D721Med (cell line): ENCODE measurements around the gene LTB4R.

ENCODE experiments used
- DNase-seq: peaks from one replicate; pipeline ENCODE4 v3.0.0; 2011; ENCODE audit warnings: low spot score; ENCODE audit not compliant: insufficient read length
- FAIRE-seq: peaks from 2 replicates; lab custom pipeline; 2011; peaks lifted over from hg19 to GRCh38; lab: Jason Lieb, UNC
- TF ChIP-seq, protein P1 (sequence below): IDR thresholded peaks from 2 replicates; pipeline ENCODE4 v1.5.1; 2012; ENCODE audit warnings: mild to moderate bottlenecking, control low read depth; ENCODE audit not compliant: insufficient read depth; ENCODE audit errors: missing control alignments

LTB4R gene

DNA sequence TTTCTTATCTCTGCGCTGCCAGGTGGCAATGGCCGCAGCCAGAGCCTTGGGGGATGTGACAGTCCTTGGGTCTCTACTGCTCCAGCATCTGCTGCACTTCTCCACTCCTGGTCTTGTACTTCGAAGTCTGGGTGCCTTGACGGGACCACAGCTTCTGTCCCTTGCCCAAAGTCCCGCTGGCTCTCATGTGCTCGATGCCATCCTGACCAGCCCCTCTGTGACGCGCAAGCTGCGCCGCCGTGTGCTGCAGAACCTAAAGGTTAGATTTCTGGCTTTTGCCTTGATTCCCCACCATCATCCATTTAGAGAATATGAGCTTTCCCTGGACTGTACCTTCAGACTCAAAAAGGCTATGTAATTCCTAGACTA is 7.3 kb upstream of the LTB4R start:
- FAIRE-seq (no peak), DNase-seq (no peak)
- TF ChIP-seq, protein P1, sequence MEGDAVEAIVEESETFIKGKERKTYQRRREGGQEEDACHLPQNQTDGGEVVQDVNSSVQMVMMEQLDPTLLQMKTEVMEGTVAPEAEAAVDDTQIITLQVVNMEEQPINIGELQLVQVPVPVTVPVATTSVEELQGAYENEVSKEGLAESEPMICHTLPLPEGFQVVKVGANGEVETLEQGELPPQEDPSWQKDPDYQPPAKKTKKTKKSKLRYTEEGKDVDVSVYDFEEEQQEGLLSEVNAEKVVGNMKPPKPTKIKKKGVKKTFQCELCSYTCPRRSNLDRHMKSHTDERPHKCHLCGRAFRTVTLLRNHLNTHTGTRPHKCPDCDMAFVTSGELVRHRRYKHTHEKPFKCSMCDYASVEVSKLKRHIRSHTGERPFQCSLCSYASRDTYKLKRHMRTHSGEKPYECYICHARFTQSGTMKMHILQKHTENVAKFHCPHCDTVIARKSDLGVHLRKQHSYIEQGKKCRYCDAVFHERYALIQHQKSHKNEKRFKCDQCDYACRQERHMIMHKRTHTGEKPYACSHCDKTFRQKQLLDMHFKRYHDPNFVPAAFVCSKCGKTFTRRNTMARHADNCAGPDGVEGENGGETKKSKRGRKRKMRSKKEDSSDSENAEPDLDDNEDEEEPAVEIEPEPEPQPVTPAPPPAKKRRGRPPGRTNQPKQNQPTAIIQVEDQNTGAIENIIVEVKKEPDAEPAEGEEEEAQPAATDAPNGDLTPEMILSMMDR: no peak

DNA sequence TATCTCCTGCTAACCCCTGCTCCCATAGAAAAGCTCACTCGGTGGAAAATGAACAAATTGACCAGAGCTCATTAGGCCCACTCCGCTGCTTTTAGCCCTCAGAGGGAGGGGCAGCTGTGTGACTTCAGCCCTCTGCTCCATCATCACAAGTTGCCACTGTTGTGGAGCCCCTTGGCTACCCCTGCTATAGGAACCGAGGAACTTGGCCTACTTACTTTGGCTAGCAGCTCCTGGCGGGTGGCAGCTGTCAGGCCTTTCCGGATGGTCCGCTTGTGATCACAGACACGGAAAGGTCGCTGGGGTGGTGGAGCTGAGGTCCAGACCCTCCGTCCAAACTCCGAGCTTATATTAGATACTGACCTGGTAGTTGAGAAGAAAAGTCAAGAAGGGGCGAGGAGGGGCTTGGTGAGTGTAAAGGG is 4.1 kb upstream of the LTB4R start:
- FAIRE-seq: no peak
- TF ChIP-seq, protein P1: no peak

DNA sequence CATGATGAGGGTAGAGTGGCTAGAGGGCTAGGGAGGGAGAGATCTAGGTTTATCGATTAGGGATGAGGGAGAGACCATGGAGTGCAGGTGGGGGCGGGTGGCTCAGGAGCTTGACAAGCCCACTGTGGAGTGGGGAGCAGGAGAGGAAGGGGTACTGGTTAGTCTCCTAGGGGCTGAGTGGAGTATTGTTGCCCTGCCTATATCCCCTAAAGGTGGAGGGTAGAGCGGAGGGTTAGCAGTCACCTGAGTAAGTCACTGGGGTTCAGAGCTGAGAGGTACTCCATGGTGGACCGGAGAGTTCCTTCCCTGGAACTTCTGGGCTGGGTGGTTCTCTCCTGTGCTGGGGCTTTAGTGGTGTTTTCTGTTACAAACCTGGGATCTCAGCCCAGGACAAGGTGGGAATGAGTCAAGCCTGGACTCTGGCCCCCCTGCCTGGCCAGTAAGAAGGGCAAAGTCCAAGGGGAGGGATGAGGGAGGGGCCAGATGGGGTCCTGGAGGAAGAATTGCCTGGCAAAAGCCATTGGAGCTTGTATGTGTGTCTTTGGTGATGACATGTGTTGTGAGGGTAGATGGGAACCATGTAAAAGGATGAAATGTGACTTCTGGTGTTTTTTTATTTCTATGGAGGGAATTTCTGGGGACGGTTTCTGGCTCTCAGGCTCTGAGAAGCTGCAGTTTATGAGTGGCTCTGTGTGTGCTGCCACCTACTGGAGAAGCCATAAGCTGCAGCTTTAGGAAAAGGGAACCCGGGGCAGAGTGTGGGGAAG is 3.5 kb upstream of the LTB4R start, which contains the start of gene CIDEB:
Gene CIDEB, minus strand, starts transcription at position 403 of the 767 bp plus-strand sequence. Its CDS starts 119 bp downstream, at position 284.
- DNase-seq (peak; percentile 69), FAIRE-seq (no peak)
- TF ChIP-seq, protein P1: peak; percentile 80

More for the DNA sequence above, 4.1 kb upstream of the LTB4R start:
- DNase-seq: no peak

DNA sequence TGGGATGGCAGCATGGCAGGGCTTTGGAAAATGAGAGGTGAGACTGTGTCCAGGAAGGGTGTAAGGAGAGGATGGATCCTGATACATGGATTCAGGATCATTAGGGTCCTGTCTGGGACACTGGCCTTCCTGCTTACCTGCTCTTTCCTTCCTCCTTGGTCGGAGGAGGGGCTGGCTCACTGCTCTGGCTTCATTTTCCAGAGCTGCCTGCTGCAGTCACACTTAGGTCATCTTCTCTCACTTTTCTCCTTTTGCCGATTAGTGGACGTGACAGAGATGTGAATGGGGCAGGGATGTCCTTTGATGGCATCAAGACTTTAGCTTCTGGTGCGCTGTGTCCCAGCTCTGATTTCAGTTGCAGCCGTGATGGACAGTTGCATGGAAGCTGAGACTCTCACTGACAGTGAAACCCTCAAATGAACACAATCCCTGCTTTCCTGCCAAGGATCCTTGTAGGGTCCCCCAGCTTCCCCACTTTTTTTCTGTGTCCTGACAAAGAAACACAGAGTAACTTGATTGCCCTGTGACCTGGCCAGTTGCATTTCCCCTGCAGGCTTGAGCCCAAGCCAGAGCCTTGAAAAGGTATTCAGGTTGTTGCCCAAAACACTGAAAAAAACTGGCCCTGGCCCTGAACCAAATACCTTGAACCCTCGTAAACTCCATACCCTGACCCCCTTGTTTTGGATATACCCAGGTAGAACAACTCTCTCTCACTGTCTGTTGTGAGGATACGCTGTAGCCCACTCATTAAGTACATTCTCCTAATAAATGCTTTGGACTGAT is 2.8 kb upstream of the LTB4R start:
- FAIRE-seq: no peak
- DNase-seq: no peak
- TF ChIP-seq, protein P1: no peak

DNA sequence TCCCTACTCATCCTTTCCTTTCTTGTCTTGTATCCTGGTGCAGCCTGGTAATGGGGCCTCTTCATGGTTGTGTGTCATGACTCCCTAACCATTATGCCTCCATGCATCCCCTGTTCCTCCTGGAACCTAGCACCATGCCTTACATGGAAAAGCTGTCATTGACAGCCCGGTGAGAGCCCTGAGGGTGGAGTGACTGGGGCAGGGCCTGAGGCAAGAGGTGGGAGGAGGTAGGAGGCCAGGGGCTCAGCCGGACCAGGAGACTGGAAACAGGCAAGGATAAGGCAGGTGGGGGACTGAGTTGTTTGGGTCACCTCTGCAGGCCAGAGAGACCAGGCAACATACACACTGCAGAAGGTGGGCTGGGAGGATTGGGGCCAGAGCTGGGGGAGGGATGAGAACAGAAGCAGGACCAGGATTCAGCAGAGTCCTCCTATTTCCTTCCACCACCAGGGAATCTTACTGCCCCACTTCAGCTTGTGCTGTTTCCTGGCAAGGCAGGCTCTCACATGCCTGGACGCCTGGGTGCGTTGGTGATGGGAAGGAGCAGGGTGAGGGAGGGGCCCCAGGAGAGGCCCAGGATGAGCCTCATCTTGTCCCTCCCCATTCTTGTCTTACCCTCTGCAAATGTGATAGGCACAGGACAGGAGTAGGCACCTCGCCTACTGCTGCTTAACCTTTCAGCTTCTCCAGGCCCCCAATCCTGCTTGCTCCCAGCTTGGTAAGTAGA is 1.6 kb upstream of the LTB4R start, which contains the start of gene LTB4R2:
Gene LTB4R2, plus strand, starts transcription at position 603 of the 727 bp plus-strand sequence. CDS start 525 bp downstream, outside the sequence.
- TF ChIP-seq, protein P1: no peak
- DNase-seq (no peak), FAIRE-seq (no peak)

DNA sequence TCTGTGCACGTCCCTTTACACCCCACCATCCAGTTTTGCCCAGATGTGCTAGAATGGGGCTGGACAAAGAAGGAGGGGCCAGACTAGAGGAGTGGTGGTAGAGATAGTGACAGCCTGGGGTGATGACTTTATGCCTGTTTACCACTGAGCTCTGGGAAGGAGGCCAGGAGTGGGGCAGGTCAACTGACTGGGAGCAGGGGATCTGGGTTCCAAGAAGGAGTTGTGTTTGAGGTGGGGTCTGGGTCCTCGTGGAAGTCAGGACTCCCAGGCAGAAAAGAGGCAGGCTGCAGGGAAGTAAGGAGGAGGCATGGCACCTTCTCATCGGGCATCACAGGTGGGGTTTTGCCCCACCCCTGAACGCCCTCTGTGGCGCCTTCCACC is 1.0 kb upstream of the LTB4R start:
- FAIRE-seq (no peak), DNase-seq (no peak)
- TF ChIP-seq, protein P1: no peak
